Measurements from ENCODE around the gene DEDD. TPM values are rescaled to one million over a fixed set of nuclear protein-coding genes. Genes with fewer than 3 reads are reported as not detected.

DEDD gene
- total and polyA plus RNA-seq, 2 of the 13 experiments (the other 11 are each of a cell fraction or from before 2014, with no cell fraction given), result 12.6 to 27.8 TPM

- TF ChIP-seq, protein P1, sequence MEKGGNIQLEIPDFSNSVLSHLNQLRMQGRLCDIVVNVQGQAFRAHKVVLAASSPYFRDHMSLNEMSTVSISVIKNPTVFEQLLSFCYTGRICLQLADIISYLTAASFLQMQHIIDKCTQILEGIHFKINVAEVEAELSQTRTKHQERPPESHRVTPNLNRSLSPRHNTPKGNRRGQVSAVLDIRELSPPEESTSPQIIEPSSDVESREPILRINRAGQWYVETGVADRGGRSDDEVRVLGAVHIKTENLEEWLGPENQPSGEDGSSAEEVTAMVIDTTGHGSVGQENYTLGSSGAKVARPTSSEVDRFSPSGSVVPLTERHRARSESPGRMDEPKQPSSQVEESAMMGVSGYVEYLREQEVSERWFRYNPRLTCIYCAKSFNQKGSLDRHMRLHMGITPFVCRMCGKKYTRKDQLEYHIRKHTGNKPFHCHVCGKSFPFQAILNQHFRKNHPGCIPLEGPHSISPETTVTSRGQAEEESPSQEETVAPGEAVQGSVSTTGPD (CRISPR knock-in tag; IDR thresholded peaks at IDR 0.05), result no peak
- TF ChIP-seq, protein P2, sequence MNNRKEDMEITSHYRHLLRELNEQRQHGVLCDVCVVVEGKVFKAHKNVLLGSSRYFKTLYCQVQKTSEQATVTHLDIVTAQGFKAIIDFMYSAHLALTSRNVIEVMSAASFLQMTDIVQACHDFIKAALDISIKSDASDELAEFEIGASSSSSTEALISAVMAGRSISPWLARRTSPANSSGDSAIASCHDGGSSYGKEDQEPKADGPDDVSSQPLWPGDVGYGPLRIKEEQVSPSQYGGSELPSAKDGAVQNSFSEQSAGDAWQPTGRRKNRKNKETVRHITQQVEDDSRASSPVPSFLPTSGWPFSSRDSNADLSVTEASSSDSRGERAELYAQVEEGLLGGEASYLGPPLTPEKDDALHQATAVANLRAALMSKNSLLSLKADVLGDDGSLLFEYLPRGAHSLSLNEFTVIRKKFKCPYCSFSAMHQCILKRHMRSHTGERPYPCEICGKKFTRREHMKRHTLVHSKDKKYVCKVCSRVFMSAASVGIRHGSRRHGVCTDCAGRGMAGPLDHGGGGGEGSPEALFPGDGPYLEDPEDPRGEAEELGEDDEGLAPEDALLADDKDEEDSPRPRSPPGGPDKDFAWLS (CRISPR knock-in tag; IDR thresholded peaks at IDR 0.05; ENCODE audit: borderline replicate concordance), result no peak
- TF ChIP-seq YY1 (IDR thresholded peaks at IDR 0.05; ENCODE audit: insufficient read depth, insufficient replicate concordance, low read depth, low read length) (no peak), ZFP82 (CRISPR knock-in tag; IDR thresholded peaks at IDR 0.05; ENCODE audit: borderline replicate concordance) (no peak)
Measured at GRCh38 chr1:161094481-161094880, 38.0 kb downstream of the DEDD start (continued).

DNA sequence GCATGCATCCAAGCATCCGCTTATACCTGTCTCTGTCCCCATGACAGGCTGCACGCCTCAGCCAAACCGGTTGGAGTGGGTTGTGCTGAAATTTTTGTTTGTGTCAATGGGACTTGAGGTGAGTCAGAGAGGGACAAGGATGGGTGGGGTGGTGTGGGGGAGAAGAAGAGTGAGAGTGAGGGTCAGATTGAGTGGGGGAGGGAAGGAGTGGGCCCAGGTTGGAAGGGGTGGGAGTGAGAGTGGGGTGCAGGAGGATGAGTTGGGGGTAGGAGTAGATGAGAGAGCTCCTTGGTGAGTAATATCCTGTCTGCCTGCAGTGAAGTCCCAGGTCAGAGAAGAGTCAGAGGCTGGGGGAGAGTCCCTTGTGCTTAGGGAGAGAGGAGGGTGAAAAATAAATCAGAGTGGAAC is 39.8 kb downstream of the DEDD start:
- DNase-seq (ENCODE audit: low spot score) (no peak), FAIRE-seq (no peak), ATAC-seq (no peak)
- Histone ChIP-seq H3K4me3 (replicated peaks in 1 of 3; ENCODE audit: insufficient read depth in 1 of 3, low read depth in 2 of 3, low read length in 3 of 3) (no peak overlapping the region), H3K27ac (ENCODE audit: extremely low read length, insufficient read depth, low read length) (no peak overlapping the region), H3K9me3 (ENCODE audit: low read length) (no peaks in the 10 kb centered on the region), H3K36me3 (replicated peaks in 1 of 2; ENCODE audit: control insufficient read depth in 1 of 2, insufficient read depth in 2 of 2, low read length in 2 of 2) (no peaks in the 10 kb centered on the region), H3K9ac (ENCODE audit: insufficient read depth, low read depth, low read length) (no peak overlapping the region), H3K79me2 (ENCODE audit: insufficient read depth, low read length) (no peaks in the 10 kb centered on the region), H3K4me2 (ENCODE audit: low read depth, low read length) (no peak overlapping the region), H2AFZ (ENCODE audit: low read length) (no peak overlapping the region), H3K4me1 (ENCODE audit: insufficient read depth, low read length) (0 out of 2 replicates have a peak, but pooled peaks cover 12% of the 10 kb centered on the region), H4K20me1 (ENCODE audit: insufficient read depth, low read length) (no peaks in the 10 kb centered on the region), H3K27me3 (ENCODE audit: control insufficient read depth in 1 of 2, insufficient read depth in 2 of 2, low read length in 2 of 2) (peaks cover 3 to 29% of the 10 kb centered on the region in 2 experiments; a peak in 3 of 5 replicates)
- POLR2A ChIA-PET, result no interaction called here
- in situ Hi-C loops (cut with HindIII; ENCODE audit: extremely low pct_ligation_motif_present, low pct_unique_long_range_greater_than_20kb) (loop anchor here (10.0 kb wide), 1 partner anchor 98 kb away; no protein-coding TSS in a partner anchor), intact Hi-C loops (cut with micrococcal nuclease; ENCODE audit: unreplicated experiment) (no loop called here)
- WGBS (ENCODE audit: low lambda C conversion rate), result 27% methylated on average over 3 of the region's 3 CpGs
- no TSS peak for BruUV-seq (replicated peaks)
- CTCF ChIA-PET (ENCODE audit: low intra/inter-chr PET ratio, low total read pairs), result no interaction called here
- no peak for TF ChIP-seq ZNF441 (CRISPR knock-in tag; IDR thresholded peaks at IDR 0.05; ENCODE audit: borderline replicate concordance)
- TF ChIP-seq, protein P3, sequence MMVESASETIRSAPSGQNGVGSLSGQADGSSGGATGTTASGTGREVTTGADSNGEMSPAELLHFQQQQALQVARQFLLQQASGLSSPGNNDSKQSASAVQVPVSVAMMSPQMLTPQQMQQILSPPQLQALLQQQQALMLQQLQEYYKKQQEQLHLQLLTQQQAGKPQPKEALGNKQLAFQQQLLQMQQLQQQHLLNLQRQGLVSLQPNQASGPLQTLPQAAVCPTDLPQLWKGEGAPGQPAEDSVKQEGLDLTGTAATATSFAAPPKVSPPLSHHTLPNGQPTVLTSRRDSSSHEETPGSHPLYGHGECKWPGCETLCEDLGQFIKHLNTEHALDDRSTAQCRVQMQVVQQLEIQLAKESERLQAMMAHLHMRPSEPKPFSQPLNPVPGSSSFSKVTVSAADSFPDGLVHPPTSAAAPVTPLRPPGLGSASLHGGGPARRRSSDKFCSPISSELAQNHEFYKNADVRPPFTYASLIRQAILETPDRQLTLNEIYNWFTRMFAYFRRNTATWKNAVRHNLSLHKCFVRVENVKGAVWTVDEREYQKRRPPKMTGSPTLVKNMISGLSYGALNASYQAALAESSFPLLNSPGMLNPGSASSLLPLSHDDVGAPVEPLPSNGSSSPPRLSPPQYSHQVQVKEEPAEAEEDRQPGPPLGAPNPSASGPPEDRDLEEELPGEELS (CRISPR knock-in tag; IDR thresholded peaks at IDR 0.05), result no peak
- TF ChIP-seq MTF1 (CRISPR knock-in tag; IDR thresholded peaks at IDR 0.05), result no peak
- no peak for TF ChIP-seq DR1 (CRISPR knock-in tag; IDR thresholded peaks at IDR 0.05)
- TF ChIP-seq ZNF142 (CRISPR knock-in tag; IDR thresholded peaks at IDR 0.05), result no peak
- no peak for TF ChIP-seq SOX6 (IDR thresholded peaks at IDR 0.05)
- no peak for TF ChIP-seq SOX6 (CRISPR knock-in tag; IDR thresholded peaks at IDR 0.05)
- TF ChIP-seq RFXAP (CRISPR knock-in tag; IDR thresholded peaks at IDR 0.05; ENCODE audit: borderline replicate concordance), result no peak

Measured in HepG2 (cell line).